Measurements from ENCODE around the gene GJA10. TPM values are rescaled to one million over a fixed set of nuclear protein-coding genes. Genes with fewer than 3 reads are reported as not detected.

Gene GJA10
- total RNA-seq, 2 experiments from 2014 or later = not detected

GRCh38 chr6:89941763-89942497 is 47.7 kb downstream of the GJA10 start:
- CTCF ChIA-PET = interaction anchor here (1.0 to 1.5 kb wide), 5 partner anchors 129 to 537 kb away, joined by 3 to 4 read pairs (median 3); no protein-coding TSS in a partner anchor
- POLR2A ChIA-PET = no interaction called here

GRCh38 chr6:89942601-89943000 is 48.3 kb downstream of the GJA10 start:
- ChIA-PET CTCF (interaction anchor here (1.0 to 1.4 kb wide), 3 partner anchors 322 to 537 kb away, joined by 3 read pairs; no protein-coding TSS in a partner anchor), POLR2A (no interaction called here)

- POLR2A ChIA-PET = interaction anchor here (0.7 kb wide), 1 partner anchor 480 kb away, joined by 11 read pairs; no protein-coding TSS in a partner anchor
Measured at GRCh38 chr6:89944181-89944755, 50.0 kb downstream of the GJA10 start.

GRCh38 chr6:89944826-89945407 is 50.6 kb downstream of the GJA10 start:
- CTCF ChIA-PET = interaction anchor here (0.9 to 1.6 kb wide), 3 partner anchors 9 to 466 kb away, joined by 3 to 4 read pairs (median 3); no protein-coding TSS in a partner anchor
- POLR2A ChIA-PET = interaction anchor here (0.7 kb wide), 1 partner anchor 479 kb away, joined by 11 read pairs; no protein-coding TSS in a partner anchor

More at GRCh38 chr6:89944181-89944755, 50.0 kb downstream of the GJA10 start:
- CTCF ChIA-PET = interaction anchor here (0.8 to 1.6 kb wide), 3 partner anchors 117 to 467 kb away, joined by 3 to 4 read pairs (median 3); no protein-coding TSS in a partner anchor

Other genes with a start within 250 kb of the GJA10 start
- 10 to 100 TPM; 66.7 to 69.8 TPM for gene MDN1, start 74.7 kb upstream of the GJA10 start, total RNA-seq
- gene CASP8AP2, start 64.6 kb upstream of the GJA10 start, total RNA-seq = 10 to 100 TPM; 32.2 to 32.3 TPM

Measured in activated CD8-positive, alpha-beta memory T cell treated with anti-CD3 and anti-CD28 coated beads for 36 hours (primary cell).